ENCODE results near the gene RAB38.
A peak's percentile ranks its signal among the peaks of the same experiment; 100 is the strongest.

RAB38 gene

DNA sequence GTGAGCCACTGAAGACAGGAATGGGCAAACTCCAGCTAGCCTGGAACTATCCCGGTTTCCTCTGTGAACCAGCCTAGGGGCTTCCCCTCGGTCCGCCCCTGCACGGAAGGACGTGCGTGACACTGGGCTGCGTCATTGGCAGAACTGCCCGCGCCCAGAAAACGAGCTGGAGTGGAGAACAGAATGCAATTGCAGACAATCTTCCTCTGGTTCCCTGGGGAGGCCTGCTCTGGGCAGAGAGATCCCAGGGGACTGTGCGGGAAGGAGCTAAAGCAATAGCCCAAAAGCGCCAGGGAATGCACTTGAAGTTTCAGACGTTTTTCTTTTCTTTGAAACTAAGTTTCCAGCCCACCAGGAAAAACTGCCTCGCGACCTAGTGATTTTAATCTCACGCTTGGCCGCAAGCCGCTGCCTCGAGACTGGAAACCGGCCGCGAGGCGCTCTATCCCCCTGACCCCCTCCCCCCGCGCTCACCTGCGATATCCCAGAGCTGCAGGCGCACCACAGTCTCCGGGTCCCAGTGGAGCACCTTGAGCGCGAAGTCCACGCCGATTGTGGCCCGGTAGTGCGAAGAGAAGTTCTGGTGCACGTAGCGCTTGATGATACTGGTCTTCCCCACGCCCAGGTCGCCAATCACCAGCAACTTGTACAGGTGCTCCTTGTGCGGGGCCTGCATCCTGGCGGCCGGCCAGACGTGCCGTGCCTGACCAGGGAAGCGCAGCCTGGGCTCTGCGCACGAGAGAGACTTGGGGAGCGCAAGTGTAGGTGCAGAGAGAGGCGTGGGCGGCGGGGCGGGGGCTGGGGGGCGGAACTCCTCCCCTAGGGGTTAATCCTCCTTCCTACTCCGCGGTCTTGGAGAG, at the start of gene RAB38:
Gene RAB38, minus strand, starts transcription at position 735 of the 860 bp plus-strand sequence. Its CDS starts 59 bp downstream, at position 676.
- in situ Hi-C loops (cut with HindIII; ENCODE audit: low sequenced_read_pairs): no loop called here
- peak within 1 kb of the TSS; percentile 53 for H3K4me3 ChIP-seq (ENCODE audit: low read depth, low read length)
- TF ChIP-seq, protein P1, sequence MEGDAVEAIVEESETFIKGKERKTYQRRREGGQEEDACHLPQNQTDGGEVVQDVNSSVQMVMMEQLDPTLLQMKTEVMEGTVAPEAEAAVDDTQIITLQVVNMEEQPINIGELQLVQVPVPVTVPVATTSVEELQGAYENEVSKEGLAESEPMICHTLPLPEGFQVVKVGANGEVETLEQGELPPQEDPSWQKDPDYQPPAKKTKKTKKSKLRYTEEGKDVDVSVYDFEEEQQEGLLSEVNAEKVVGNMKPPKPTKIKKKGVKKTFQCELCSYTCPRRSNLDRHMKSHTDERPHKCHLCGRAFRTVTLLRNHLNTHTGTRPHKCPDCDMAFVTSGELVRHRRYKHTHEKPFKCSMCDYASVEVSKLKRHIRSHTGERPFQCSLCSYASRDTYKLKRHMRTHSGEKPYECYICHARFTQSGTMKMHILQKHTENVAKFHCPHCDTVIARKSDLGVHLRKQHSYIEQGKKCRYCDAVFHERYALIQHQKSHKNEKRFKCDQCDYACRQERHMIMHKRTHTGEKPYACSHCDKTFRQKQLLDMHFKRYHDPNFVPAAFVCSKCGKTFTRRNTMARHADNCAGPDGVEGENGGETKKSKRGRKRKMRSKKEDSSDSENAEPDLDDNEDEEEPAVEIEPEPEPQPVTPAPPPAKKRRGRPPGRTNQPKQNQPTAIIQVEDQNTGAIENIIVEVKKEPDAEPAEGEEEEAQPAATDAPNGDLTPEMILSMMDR (IDR thresholded peaks at IDR 0.05; ENCODE audit: low read depth, low read length, missing control alignments): no peak
- DNase-seq (ENCODE audit: low read depth): peak; percentile 15

DNA sequence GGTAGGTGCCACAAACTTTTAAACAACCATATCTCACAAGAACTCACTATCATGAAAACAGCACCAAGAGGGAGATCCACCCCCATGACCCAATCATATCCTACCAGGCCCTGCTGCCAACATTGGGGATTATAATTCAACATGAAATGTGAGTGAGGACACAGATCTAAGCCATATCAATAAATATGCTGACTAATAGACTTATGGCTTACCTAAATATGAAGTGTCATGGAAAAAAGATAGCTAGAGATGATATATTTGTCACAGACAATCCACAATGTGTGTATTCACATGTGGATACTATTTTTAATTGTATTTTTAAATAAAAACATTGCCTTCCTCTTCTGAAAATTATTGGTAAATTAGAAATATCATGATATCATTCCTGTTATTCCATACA, 38.2 kb upstream of the RAB38 start:
- TF ChIP-seq, protein P1 (IDR thresholded peaks at IDR 0.05; ENCODE audit: low read depth, low read length, missing control alignments): no peak
- DNase-seq (ENCODE audit: low read depth): no peak
- H3K4me3 ChIP-seq (ENCODE audit: low read depth, low read length): no peak overlapping the region
- in situ Hi-C loops (cut with HindIII; ENCODE audit: low sequenced_read_pairs): no loop called here

DNA sequence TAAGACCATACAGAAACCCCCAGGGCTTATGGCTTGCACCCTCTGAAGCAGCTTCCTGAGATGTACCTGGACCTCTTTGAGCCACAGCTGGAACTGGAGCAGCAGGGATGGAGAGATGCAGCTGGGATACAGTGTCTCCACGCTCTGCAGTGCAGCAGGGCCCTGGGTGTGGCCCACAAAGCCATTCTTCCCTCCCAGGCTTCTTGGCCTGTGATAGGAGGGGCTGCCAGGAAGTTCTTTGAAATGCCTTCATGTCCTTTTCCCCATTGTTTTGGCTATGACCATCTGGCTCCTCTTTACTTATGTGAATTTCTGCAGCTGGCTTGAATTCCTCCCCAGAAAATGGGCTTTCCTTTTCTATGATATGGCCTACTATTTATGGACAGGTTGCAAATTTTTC, 37.1 kb upstream of the RAB38 start:
- TF ChIP-seq, protein P1 (IDR thresholded peaks at IDR 0.05; ENCODE audit: low read depth, low read length, missing control alignments): no peak
- no peak overlapping the region for H3K4me3 ChIP-seq (ENCODE audit: low read depth, low read length)
- no peak for DNase-seq (ENCODE audit: low read depth)
- in situ Hi-C loops (cut with HindIII; ENCODE audit: low sequenced_read_pairs): no loop called here

DNA sequence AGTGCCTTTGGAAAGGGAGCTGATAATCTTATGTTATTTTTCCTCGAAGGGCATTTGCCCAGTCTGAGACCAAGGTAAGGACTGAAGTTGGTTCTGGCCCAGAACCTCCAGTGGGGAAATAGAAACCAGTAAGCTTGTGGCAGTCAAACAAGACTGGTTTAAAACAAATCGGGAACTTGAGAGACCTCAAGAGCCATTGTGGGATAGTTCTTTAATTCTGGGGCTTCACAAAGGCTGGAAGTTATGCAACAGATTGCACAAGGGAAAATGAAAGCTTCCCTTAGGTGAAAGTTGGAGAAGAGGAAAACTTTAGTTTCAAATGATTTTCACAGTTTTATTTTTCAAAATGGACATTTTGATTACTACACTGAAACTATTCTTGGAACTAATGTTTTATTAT, 33.5 kb upstream of the RAB38 start:
- in situ Hi-C loops (cut with HindIII; ENCODE audit: low sequenced_read_pairs): no loop called here
- TF ChIP-seq, protein P1 (IDR thresholded peaks at IDR 0.05; ENCODE audit: low read depth, low read length, missing control alignments): no peak
- H3K4me3 ChIP-seq (ENCODE audit: low read depth, low read length): no peak overlapping the region
- no peak for DNase-seq (ENCODE audit: low read depth)

DNA sequence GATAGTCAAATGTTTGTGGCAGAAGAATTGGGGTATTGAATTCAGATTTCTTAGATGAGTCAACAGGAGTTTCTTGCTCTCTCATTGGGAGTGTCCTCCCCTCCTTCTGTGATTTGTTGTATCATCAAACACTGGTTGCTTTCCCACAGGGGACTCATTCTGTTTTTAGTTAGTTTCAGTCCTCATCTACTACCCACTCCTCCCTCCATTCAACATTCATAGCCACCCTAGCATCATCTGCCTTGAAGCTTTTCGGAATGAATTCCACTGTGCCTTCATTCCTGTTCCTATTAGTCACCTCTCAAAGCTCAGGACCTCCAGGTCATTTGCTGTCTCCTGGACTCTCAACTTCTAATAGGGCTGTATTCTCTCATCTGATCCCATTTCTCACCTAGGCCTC, 31.5 kb upstream of the RAB38 start:
- in situ Hi-C loops (cut with HindIII; ENCODE audit: low sequenced_read_pairs): no loop called here
- H3K4me3 ChIP-seq (ENCODE audit: low read depth, low read length): no peak overlapping the region
- TF ChIP-seq, protein P1 (IDR thresholded peaks at IDR 0.05; ENCODE audit: low read depth, low read length, missing control alignments): no peak
- DNase-seq (ENCODE audit: low read depth): no peak

DNA sequence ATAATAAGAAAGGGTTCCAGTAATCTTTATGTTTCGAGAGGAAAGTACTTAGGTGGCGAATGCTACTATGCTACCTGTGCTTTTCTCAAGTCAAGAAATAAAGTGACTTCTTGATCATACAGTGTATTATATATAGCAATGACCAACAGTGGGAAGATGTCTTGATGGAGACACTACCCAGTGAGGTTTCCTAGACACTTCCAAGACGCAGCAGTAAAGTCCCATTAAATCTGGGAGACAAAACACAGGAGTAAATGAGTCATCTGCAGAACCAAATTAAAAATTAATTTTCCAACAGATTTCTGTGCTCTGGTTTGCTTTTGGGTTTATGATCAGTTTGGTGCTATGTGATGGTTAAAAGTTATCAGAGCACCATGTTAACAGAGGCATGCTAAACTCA, 29.1 kb upstream of the RAB38 start:
- TF ChIP-seq, protein P1 (IDR thresholded peaks at IDR 0.05; ENCODE audit: low read depth, low read length, missing control alignments): no peak

More for the DNA sequence above, 29.1 kb upstream of the RAB38 start:
- DNase-seq (ENCODE audit: low read depth): no peak
- in situ Hi-C loops (cut with HindIII; ENCODE audit: low sequenced_read_pairs): no loop called here
- no peak overlapping the region for H3K4me3 ChIP-seq (ENCODE audit: low read depth, low read length)

All from astrocyte of the cerebellum (primary cell).